H1 (cell line): ENCODE measurements around the gene SYT14. TPM values are rescaled to one million over a fixed set of nuclear protein-coding genes. Genes with fewer than 3 reads are reported as not detected.
"Not testable (repeated sequence)": the region's sequence is repeated elsewhere in the genome, so short reads cannot be mapped to it uniquely, and the experiment has no call there.

ENCODE experiments used
- CTCF ChIA-PET: fragments of 300-600 bp; sonication (Branson Sonifier 250); formaldehyde crosslinking; loops from one replicate; lab custom pipeline; 2021; ENCODE audit not compliant: partially characterized antibody; lab: Charles Lee
- POLR2A ChIA-PET: fragments of 300-600 bp; sonication (Branson Sonifier 250); formaldehyde crosslinking; loops from one replicate; lab custom pipeline; 2021; ENCODE audit warnings: inconsistent platforms; ENCODE audit not compliant: partially characterized antibody; lab: Charles Lee
- DNase-seq, 2 experiments: peaks; one replicate each; pipeline versions ENCODE4 v3.0.0 to v3.0.0-alpha.2; 2010 to 2022; ENCODE audit warnings: low spot score in 2 of 2, low read depth in 1 of 2, mixed read lengths in 1 of 2
- FAIRE-seq: peaks from 2 replicates; lab custom pipeline; 2011; peaks lifted over from hg19 to GRCh38; lab: Jason Lieb, UNC
- H2AFZ ChIP-seq: 2 replicates; pipeline ENCODE4 v1.8.1; 2012; ENCODE audit warnings: low read length, inconsistent platforms
- H2AK5ac ChIP-seq: 2 replicates; pipeline ENCODE4 v1.6.1; 2013; ENCODE audit warnings: low read depth, low read length
- H2BK120ac ChIP-seq: replicated peaks from 2 replicates; pipeline ENCODE3; 2013; ENCODE audit warnings: low read depth, low read length, inconsistent platforms
- H2BK12ac ChIP-seq: 2 replicates; pipeline ENCODE4 v1.6.1; 2013; ENCODE audit warnings: low read depth, low read length
- H2BK15ac ChIP-seq: 2 replicates; pipeline ENCODE4 v1.6.1; 2013; ENCODE audit warnings: low read length
- H2BK20ac ChIP-seq: 2 replicates; pipeline ENCODE4 v1.6.1; 2013; ENCODE audit warnings: low read length
- H2BK5ac ChIP-seq: 2 replicates; pipeline ENCODE4 v1.6.1; 2013; ENCODE audit warnings: low read depth, low read length
- H3K14ac ChIP-seq: 2 replicates; pipeline ENCODE4 v1.6.1; 2013; ENCODE audit warnings: inconsistent platforms; ENCODE audit not compliant: insufficient read length
- H3K18ac ChIP-seq: 2 replicates; pipeline ENCODE4 v1.6.1; 2013; ENCODE audit warnings: low read length; ENCODE audit errors: extremely low read depth
- H3K23ac ChIP-seq: 2 replicates; pipeline ENCODE4 v1.6.1; 2013; ENCODE audit warnings: inconsistent platforms; ENCODE audit not compliant: insufficient read length
- H3K23me2 ChIP-seq: 2 replicates; pipeline ENCODE4 v1.6.1; 2013; ENCODE audit warnings: low read depth, low read length
- H3K27ac ChIP-seq: 2 replicates; pipeline ENCODE4 v1.6.1; 2011; ENCODE audit warnings: low read depth, low read length, inconsistent platforms
- H3K27me3 ChIP-seq, 4 experiments: replicated peaks in 1 of 4; 1 replicate in 1 of 4; 2 replicates in 3 of 4; pipeline versions ENCODE4 v1.6.1 to v1.8.1; 2011 to 2013; ENCODE audit warnings: low read length in 3 of 4, mild to moderate bottlenecking in 3 of 4, inconsistent platforms in 2 of 4, mixed read lengths in 2 of 4, moderate library complexity in 1 of 4; ENCODE audit not compliant: control insufficient read depth in 3 of 4, insufficient read depth in 3 of 4; ENCODE audit errors: extremely low read depth in 1 of 4
- H3K36me3 ChIP-seq, 4 experiments: 2 replicates each; pipeline versions ENCODE4 v1.6.1 to v1.8.1; 2011 to 2013; ENCODE audit warnings: mild to moderate bottlenecking in 4 of 4, low read length in 3 of 4, moderate library complexity in 2 of 4, control low read depth in 1 of 4, inconsistent platforms in 1 of 4; ENCODE audit not compliant: insufficient read depth in 4 of 4, control insufficient read depth in 2 of 4
- H3K4ac ChIP-seq: replicated peaks from 2 replicates; pipeline ENCODE3; 2013; ENCODE audit warnings: low read length, low read depth, mixed read lengths, inconsistent platforms; ENCODE audit not compliant: insufficient read length
- H3K4me1 ChIP-seq, 4 experiments: replicated peaks in 1 of 4; 1 replicate in 1 of 4; 2 replicates in 3 of 4; pipeline versions ENCODE4 v1.6.1 to v1.8.1; 2011 to 2013; ENCODE audit warnings: low read length in 3 of 4, inconsistent platforms in 2 of 4, mixed read lengths in 1 of 4; ENCODE audit not compliant: insufficient read depth in 4 of 4, control insufficient read depth in 3 of 4
- H3K4me2 ChIP-seq, 2 experiments: 2 replicates each; pipeline versions ENCODE4 v1.6.1 to v1.8.1; 2011 to 2013; ENCODE audit warnings: low read depth in 2 of 2, low read length in 2 of 2, control low read depth in 1 of 2, inconsistent platforms in 1 of 2, mild to moderate bottlenecking in 1 of 2; ENCODE audit not compliant: insufficient read depth in 1 of 2
- H3K4me3 ChIP-seq, 4 experiments: fragments of 200-600, 300-600 bp in 1 of 4; sonication (generic), shearing (Covaris generic), sonication (Bioruptor Twin) in 1 of 4; 2 replicates each; pipeline versions ENCODE4 v1.5.1 to v1.8.1; 2011 to 2016; ENCODE audit warnings: low read length in 4 of 4, low read depth in 3 of 4, control low read depth in 2 of 4, inconsistent platforms in 2 of 4, mild to moderate bottlenecking in 2 of 4, mixed read lengths in 1 of 4, moderate library complexity in 1 of 4; ENCODE audit not compliant: insufficient read depth in 2 of 4; ENCODE audit errors: extremely low read depth in 1 of 4
- H3K56ac ChIP-seq: replicated peaks from 2 replicates; pipeline ENCODE3; 2013; ENCODE audit warnings: low read depth, mild to moderate bottlenecking, mixed read lengths, low read length, inconsistent platforms; ENCODE audit not compliant: insufficient read length
- H3K79me1 ChIP-seq: 2 replicates; pipeline ENCODE4 v1.6.1; 2013; ENCODE audit warnings: low read depth, low read length, control low read depth
- H3K79me2 ChIP-seq, 2 experiments: 2 replicates each; pipeline versions ENCODE4 v1.6.1 to v1.8.1; 2012 to 2013; ENCODE audit warnings: low read length in 2 of 2, mild to moderate bottlenecking in 2 of 2, inconsistent platforms in 1 of 2; ENCODE audit not compliant: insufficient read depth in 2 of 2, control insufficient read depth in 1 of 2
- H3K9ac ChIP-seq, 4 experiments: replicated peaks in 1 of 4; 1 replicate in 1 of 4; 2 replicates in 3 of 4; pipeline versions ENCODE4 v1.6.1 to v1.8.1; 2011 to 2013; ENCODE audit warnings: low read depth in 3 of 4, low read length in 3 of 4, control low read depth in 2 of 4, mild to moderate bottlenecking in 2 of 4, moderate library complexity in 2 of 4, inconsistent platforms in 1 of 4; ENCODE audit errors: extremely low read depth in 1 of 4
- H3K9me3 ChIP-seq, 2 experiments: 2 replicates each; pipeline versions ENCODE4 v1.6.1 to v1.8.1; 2012 to 2013; ENCODE audit warnings: mild to moderate bottlenecking in 2 of 2, moderate library complexity in 2 of 2, control low read depth in 1 of 2, inconsistent platforms in 1 of 2, low read depth in 1 of 2, low read length in 1 of 2, mixed read lengths in 1 of 2; ENCODE audit not compliant: insufficient read depth in 2 of 2
- H4K20me1 ChIP-seq, 2 experiments: replicated peaks in 1 of 2; 2 replicates each; pipeline versions ENCODE3 to v1.8.1; 2011 to 2013; ENCODE audit warnings: inconsistent platforms in 2 of 2, low read length in 2 of 2, mild to moderate bottlenecking in 1 of 2; ENCODE audit not compliant: insufficient read depth in 2 of 2, control insufficient read depth in 1 of 2
- H4K5ac ChIP-seq: 2 replicates; pipeline ENCODE4 v1.6.1; 2013; ENCODE audit warnings: low read length, low read depth, mixed read lengths, inconsistent platforms; ENCODE audit not compliant: insufficient read length
- H4K8ac ChIP-seq: 2 replicates; pipeline ENCODE4 v1.8.0; 2013; ENCODE audit warnings: mild to moderate bottlenecking, moderate library complexity, low read length, inconsistent platforms; ENCODE audit not compliant: insufficient read depth; ENCODE audit errors: extremely low read depth
- H4K91ac ChIP-seq: replicated peaks from 2 replicates; pipeline ENCODE3; 2013; ENCODE audit warnings: low read length, mixed read lengths, inconsistent platforms; ENCODE audit not compliant: insufficient read length
- WGBS, 2 experiments: shearing (Covaris generic) in 1 of 2; methylation state at CpG; one replicate each; pipeline versions ENCODE4 v1.1.6 to v1.1.7; 2013 to 2015; ENCODE audit warnings: low lambda C conversion rate in 2 of 2, mixed read lengths in 2 of 2, inconsistent platforms in 1 of 2, low coverage in 1 of 2, missing lambda C conversion rate in 1 of 2; ENCODE audit not compliant: insufficient replicate concordance in 2 of 2, insufficient coverage in 1 of 2, insufficient read length in 1 of 2; ENCODE audit errors: extremely low coverage in 1 of 2, missing lambda C conversion rate in 1 of 2; 5-methylcytosine and 5-hydroxymethylcytosine counted together
- polyA plus RNA-seq, 7 experiments: library from polyadenylated mRNA; depleted of rRNA in 3 of 7; stranded (reverse) in 5 of 7; unstranded in 2 of 7; fragments of >200 nt in 5 of 7; fragments of 200-250 nt in 2 of 7; gene quantifications; 1 replicate in 5 of 7; 2 replicates in 1 of 7; 4 replicates in 1 of 7; pipeline versions ENCODE4 v1.2.1 to v1.2.3, GENCODE V29; 2011 to 2013; ENCODE audit warnings: missing spikeins in 2 of 7, mixed read lengths in 2 of 7
- total RNA-seq: library from RNA; stranded (reverse); fragmentation: NEBNext Ultra II Directional; extraction: Animal tissue kit (Norgen Biotek cat#: 25700); gene quantifications from 2 replicates; pipeline ENCODE4 v1.2.1, GENCODE V29; 2021

The SYT14 gene
- total and polyA plus RNA-seq, 2 of the 8 experiments (the other 6 are each of a cell fraction or from before 2014, with no cell fraction given): 2.3 to 18.4 TPM

DNA sequence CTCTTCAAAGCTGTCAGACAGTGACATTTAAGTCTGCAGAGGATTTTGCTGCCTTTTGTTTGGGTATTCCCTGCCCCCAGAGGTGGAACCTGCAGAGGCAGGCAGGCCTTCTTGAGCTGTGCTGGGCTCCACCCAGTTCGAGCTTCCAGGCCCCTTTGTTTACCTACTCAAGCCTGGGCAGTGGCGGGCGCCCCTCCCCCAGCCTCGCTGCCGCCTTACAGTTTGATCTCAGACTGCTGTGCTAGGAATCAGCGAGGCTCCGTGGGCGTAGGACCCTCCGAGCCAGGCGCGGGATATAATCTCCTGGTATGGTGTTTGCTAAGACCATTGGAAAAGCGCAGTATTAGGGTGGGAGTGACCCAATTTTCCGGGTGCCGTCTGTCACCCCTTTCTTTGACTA is 40.7 kb downstream of the SYT14 start:
- not testable (repeated sequence) for H2BK5ac ChIP-seq, H3K4ac ChIP-seq, H3K4me2 ChIP-seq, H3K79me1 ChIP-seq, H2BK12ac ChIP-seq, H3K23me2 ChIP-seq, H2AK5ac ChIP-seq, DNase-seq, H3K23ac ChIP-seq, H4K20me1 ChIP-seq, H2BK120ac ChIP-seq, H4K8ac ChIP-seq, H2BK15ac ChIP-seq, H3K36me3 ChIP-seq, H3K18ac ChIP-seq, H3K4me1 ChIP-seq, H3K9me3 ChIP-seq, H3K56ac ChIP-seq, H2BK20ac ChIP-seq, H3K27me3 ChIP-seq, H3K14ac ChIP-seq, FAIRE-seq, H4K5ac ChIP-seq, H3K4me3 ChIP-seq, H3K9ac ChIP-seq, H2AFZ ChIP-seq, H4K91ac ChIP-seq, H3K27ac ChIP-seq
- ChIA-PET POLR2A (interaction anchor here (0.8 kb wide), 1 partner anchor 10 kb away, joined by 4 read pairs; no protein-coding TSS in a partner anchor), CTCF (interaction anchor here (0.6 kb wide), 2 partner anchors 120 to 1633 kb away, joined by 3 read pairs; no protein-coding TSS in a partner anchor)
- peaks cover 0 to 11% of the 10 kb centered on the region in 2 experiments; a peak in 2 of 4 replicates for H3K79me2 ChIP-seq
- 89% methylated on average over 14 of the region's 14 CpGs; no CpG with 5 or more reads in 1 of the 2 experiments for WGBS, 2 experiments
